NOMO-1 treated with DMSO at 0.1 percent for 48 hours (cell line): ENCODE data around the gene AK2.
A peak's percentile ranks its signal among the peaks of the same experiment; 100 is the strongest.
"Not testable (repeated sequence)": the region's sequence is repeated elsewhere in the genome, so short reads cannot be mapped to it uniquely, and the experiment has no call there.

Source experiments
- DNase-seq: peaks from one replicate; lab custom pipeline; 2025; ENCODE audit not compliant: unreplicated experiment; lab: John Stamatoyannopoulos, UW

AK2 gene

DNA sequence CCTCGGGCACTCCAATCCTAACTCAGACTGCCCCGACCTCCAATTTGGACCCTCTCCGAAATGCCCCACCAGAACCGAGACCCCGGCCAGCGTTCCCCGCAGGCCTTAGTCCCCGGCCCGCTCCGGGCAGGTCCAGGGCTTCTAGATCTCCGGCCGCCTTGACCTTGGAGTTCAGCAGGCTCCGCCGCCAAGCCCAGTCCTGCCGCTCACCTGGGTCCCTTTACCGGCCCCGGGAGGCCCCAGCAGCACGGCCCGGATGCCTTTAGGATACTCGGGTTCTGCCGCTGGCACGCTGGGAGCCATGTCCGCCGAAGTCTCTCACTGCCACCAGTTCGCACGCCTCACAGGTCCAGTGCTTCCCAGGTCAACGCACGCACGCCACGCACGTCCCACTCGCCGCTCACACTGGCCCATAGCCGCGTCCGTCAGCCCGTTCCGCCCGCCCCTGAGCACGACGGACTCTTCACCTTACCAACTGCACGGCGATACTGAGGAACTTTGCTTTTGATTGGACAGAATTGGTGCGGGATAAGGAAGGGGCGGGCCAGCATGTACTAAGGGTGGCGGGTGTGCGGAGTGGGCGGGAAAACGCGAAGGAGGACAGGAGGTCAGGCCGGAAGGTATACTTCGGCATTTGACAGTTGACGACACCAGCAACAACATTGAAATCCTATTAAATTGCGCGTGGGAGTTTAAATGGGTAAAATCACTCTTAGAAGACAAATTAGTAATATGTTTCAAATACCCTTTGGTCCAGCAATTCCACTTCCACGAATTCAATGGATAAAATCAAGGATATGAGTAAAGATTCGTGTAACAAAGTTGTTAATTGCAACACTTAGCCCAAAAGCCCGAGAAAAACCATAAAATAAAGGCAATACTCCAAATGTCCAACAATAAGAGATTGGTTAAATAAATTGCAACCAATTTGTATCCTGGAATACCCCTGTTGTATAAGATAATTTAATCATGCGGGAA lies at the start of gene AK2:
TSS of gene AK2 (minus strand) at position 358 of the 978 bp plus-strand sequence. CDS start at position 303, 55 bp downstream.
- peak; percentile 100 for DNase-seq

DNA sequence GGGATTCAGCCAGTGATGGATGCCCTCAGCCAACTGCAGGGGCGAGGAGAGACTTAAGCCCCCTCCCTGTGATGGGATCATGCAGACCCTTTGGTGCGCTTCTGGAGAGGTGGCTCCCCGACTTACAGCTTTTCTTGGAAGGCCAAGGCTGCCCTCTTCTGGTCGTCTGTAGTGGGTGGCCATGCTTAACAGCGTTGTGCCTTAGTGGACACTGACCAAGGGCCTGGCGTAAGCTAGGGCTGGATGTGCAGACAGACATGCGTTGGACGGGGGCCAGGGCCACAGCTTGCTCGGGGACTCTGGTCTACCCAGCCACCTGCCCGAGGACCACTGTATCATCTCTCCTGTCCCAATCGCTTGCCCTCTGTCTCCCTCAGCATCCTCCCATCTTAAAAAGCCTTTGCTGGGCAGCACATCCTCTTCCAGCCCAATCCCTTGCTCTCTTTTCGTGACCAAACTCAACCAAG lies 49.7 kb upstream of the AK2 start:
- DNase-seq, result peak; percentile 63

DNA sequence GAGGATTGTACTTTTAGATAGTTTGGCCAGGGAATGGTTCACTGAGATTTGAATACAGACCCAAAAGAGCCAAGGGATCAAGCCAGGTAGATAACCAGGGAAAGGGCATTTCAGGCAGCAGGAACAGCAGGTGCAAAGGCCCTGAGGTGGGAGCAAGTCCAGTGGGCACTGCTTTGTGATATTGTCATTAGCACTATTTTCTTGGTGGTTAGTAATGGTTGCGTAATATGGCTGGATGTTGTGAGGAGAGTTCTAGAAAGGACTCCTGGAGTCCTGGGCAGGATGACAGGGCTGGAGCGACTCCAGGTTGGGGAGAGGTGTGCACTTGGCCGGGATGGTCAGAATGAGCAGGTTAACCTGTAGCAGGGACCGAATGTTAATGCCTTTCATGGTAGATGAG lies 48.6 kb upstream of the AK2 start:
- no peak for DNase-seq

DNA sequence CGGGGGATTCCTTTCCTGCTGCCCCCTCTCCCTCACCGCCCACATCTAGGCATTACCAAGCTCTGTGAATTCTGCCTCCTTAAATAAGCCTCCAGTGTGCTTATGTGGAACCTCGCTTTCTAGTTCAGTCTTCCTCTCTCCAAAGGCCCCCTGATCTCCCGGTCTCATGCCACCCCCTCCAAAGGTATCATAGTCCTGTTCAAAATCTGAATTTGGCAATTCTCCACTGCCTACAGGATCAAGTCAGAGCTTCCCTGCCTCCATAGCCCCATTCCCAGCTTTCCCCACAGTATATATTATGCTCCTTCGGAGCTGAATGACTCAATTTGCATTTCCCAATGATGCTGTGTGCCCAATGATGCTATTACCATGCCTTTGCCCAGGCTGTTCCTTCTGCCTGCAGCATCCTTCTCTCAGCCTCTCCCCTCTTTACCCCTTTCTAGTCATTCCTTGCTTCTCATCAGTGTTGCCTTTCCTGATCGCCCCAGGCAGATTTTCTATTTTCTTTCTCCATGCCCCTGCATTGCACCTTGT lies 46.0 kb upstream of the AK2 start:
- DNase-seq, result no peak

DNA sequence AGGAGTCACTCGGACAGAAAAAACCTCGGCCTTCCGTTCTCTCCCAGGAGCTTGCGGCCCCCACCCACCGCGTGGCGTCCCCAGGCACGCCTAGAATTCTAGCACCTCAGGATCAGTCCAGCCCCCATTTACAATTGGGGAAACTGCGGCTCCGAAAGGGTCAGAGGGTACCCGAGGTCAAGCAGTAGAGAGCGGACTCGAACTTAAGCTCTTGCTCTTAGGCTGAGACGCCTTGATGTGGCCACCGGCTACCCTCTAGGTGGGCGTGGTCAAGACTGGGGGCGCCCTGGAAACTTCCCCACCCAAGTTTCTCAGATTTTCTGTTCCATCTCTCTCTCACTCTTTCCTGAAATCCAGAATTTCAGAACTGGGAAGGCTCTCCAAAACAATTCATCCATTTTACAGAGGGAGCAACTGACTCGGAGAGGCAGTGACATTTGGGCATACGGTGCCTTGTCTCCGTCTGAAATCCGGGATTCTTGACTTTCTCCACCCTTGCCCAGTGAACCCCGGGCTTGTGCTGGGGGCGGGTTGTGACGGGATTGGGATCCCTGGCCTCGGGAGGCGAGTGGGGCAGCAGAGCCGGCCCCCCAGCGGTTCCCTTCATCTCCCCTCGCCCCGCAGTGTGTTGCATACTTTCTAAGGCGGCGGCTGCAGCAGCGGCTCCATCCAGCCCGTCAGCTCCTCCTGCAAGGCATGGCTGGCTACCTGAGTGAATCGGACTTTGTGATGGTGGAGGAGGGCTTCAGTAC lies 45.0 kb upstream of the AK2 start:
- no peak for DNase-seq

DNA sequence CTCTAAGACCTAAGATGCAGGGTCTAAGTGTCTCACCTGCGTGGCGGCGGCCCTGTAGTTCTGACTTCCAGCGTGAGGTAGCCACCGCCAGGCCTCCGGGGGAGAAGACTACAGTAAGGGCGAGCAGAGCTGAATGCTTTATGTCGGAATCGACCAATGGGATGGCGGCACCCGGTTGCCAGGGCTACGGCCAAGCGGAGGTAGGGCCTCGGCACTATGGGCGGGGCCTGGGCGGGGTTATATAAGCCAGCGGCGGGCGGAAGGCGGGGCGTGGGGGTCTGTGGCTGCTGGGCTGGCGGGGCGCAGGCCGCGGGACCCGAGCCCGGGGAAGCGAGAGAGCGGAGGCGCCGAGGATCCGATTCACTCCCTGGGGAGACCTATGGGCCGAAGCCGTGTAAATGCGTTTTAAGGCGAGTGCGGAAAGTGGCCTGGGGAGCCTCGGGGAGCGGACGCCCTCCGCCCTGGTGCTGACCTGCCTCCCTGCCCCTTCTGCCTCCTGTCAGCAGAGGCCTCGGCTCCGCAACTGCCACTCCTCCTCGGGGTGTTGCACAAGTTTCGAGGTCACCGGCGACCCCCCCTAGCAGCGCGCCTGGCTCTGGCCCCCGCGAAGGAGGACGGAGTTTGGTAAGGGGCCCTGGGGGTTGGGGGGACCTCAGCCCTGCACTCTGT lies 44.3 kb upstream of the AK2 start, which contains the start of gene AZIN2:
TSS of gene AZIN2 (plus strand) at position 269 of the 669 bp plus-strand sequence. CDS start 1,097 bp downstream, outside the sequence.
- peak; percentile 87 for DNase-seq

DNA sequence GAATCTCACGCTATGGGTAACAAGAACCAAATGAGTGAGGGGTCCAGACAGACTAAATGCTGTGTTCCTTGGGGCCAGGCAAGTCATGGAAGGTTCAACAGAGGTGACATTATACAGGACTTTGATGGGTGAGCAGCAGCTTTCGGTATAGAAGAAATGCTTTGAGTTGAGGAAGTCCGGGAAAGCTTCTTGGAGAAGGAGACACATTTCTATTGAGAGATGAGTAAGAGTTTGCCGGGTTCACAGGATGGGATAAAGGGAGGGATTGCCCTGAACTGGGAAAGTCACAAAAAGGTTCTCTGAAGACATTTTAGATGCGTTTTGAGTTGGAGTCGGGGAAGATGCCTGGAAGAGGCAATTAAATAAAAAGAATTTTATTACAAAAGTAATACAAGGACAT lies 43.7 kb upstream of the AK2 start:
- DNase-seq, result no peak

DNA sequence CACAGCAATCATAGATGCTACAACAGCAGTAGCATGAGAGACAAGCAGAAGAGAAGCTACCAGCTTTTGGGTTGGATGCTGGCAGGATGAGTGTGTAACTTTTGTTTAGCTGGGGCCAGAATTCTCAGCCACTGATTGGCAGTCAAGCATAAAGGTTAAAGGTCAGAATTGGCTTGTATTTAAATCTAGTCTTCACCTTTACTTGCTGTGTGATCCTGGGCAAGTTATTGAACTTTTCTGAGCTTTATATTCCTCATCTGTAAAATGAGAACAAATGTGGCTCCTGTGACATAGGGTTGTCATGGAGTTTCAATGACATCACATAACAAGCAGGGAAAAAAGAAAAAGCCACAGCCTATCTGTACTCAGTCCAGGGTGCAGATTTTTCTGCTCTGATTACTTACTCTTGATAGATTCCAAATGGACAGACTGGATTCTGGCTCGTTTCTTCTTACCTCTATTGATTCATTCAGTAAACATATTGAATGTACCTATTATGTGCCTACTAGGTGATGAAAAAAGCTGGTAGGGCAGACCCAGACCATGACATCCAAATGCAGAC lies 41.4 kb upstream of the AK2 start:
- no peak for DNase-seq

DNA sequence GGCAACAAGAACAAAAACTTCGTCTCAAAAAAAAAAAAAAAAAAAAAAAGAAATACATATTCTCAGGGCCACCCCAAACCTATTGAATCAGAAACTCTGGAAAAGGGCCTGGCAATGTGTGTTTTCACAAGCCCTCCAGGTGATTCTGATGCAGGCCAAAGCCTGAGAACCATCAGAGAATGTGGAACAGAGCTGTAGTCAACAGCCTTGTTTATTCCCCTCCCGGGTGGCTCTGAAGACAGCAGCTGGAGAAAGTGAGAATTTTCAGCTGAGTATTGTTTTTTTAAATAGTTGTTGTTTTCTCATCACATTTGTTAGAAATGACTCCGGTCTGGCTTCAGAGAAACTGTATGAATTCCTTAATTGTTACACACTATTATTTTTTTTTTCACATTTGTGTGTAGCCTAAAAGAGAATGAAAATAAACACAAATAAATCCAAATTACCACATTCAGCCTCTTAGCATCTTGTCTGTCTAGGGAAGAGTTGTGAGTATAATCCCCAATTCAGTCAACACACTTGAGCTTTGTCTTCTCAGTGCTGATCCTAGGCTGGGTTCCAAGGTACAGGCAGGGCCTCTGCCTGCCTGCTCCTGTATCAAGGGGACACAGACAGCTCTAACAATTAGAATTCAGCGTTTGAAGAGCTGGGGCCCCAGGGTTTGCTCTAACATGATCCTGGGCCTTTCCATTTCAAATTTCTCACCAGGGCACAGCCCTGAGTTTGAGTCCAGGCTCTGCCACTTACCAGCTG lies 37.7 kb upstream of the AK2 start:
- DNase-seq, result no peak

DNA sequence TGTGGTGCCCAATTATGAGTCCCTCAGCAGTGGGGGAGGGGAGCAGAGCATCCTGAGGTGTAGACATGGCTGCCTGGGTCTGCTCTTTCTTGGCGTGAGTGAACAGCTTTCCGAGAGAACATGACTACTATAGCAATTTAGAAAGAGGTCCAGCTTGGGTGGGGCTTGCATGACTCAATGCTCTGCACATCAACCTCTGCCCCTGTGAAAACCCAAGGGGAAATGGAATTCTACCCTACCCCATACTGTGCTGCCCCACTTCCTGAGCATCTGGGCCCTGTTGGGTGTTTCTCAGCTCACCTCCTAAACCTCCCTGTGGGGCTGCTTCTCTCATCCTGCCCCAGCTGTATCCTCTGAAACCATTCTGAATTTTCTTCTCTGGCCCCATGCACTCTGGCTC lies 36.0 kb upstream of the AK2 start:
- no peak for DNase-seq

DNA sequence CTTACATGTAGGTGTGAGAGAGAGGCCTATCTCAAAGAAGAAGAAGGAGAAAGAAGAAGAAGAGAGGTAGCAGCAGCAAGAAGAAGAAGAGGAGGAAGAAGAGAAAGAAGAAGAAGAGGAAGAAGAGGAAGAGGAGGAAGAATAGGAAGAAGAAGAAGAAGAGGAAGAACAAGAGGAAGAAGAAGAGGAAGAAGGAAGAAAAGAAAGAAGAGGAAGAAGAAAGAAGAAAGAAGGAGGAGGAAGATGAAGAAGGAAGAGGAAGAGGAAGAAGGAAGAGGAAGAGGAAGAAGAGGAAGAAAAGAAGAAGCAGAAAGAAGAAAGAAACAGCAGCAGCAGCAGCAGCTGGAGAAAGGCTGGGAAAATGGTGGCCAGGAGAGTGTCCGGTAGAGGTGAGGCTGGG lies 33.9 kb upstream of the AK2 start:
- DNase-seq, result no peak

DNA sequence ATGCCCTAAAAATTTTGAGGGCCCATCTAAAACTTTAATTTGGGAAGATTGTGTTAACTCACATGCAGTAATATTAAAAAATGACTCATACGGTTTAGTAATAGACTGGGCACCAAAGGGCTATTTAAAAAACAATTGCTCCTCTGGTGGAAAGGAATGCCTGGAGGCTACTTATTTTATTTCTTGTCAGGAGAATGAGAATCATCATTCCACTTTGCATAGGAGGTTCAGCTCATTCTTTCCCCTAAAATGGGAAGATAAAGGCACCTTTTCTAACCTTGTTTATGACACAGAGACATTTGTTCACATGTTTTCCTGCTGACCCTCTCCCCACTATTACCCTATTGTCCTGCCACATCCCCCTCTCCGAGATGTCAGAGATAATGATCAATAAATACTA lies 31.4 kb upstream of the AK2 start:
- not testable (repeated sequence) for DNase-seq

DNA sequence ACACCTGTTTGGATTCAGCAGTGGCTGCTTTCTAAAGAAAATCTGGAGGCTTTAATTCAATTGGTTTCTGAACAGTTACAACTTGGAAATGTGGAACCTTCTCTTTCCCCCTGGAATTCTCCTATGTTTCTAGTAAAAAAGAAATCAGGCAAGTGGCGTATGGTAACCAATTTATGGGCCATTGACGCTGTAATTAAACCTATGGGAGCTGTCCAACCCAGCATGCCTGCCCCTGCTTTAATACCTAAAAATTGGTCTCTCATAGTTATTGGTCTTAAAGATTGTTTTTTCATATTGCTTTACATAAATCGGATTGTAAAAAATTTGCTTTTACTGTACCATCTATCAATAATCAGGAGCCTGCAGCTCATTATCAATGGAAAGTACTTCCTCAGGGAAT lies 29.8 kb upstream of the AK2 start:
- DNase-seq, result not testable (repeated sequence)

DNA sequence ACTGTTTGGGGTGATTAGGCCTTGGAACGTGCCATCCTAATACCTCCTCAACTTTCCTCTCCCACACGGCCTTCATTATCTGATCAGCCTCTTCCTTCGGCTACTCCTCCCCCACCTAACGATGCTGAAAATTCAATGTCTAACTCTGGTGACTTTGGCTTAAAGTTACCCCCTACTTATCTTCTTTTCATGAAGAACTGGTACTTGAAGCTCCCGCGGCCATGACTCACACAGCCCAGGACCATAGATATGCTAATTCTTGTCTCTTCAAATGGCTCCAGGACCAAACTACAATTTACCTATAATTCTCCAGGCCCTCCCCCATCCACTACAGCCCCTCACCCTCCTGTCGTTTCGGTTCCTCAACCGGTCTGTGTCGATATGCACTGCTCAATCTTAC lies 28.6 kb upstream of the AK2 start:
- no peak for DNase-seq

DNA sequence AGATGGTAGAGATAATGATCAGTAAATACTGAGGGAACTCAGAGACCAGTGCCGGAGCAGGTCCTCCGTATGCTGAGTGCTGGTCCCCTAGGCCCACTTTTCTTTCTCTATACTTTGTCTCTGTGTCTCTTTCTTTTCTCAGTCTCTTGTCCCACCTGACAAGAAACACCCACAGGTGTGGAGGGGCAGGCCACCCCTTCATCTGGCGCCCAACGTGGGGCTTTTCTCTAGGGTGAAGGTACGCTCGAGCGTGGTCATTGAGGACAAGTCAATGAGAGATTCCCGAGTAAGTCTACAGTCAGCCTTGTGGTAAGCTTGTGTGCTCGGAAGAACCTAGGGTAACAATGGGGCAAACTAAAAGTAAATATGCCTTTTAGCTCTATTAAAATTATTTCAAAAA lies 27.6 kb upstream of the AK2 start:
- DNase-seq, result not testable (repeated sequence)

DNA sequence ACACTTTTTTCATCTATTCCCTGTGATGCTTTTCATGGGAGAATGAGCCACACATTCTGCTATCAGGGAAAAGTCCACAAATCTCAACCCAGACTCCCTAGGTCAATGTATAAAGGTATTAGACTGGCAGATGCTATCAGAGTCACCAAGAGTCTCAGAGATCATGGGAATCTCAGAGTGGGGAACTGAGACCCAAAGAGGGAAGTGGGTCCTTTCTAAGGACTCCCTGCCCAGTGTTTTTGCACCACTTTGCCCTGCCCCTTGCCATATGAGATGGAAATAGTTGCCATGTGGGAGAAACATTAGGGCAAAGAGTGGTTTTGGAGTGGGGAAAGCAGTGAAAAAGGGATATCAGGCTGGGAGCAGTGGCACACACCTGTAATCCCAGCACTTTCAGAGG lies 25.2 kb upstream of the AK2 start:
- no peak for DNase-seq

DNA sequence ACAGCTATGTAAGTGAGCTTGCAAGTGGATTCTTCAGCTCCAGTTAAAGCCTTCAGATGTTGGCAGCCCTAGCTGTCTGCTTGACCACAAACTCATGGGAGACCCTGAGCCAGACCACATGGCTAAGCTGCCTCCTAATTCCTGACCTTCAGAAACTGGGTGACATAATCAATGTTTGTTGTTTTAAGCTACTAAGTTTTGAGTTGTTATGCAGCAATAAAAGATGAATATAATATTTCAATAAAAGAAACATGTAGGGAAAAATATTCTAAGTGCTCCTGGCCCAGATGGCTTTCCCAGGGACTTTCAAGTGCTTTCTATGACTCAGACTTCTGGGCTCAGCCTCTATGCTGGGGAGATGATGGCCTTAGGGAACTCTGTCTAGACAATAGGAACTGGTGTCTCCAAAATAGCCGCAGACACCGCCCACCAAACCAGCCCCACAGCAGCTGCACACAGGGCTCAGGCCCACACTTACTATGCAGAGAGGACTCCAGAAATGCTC lies 23.9 kb upstream of the AK2 start:
- DNase-seq, result no peak

DNA sequence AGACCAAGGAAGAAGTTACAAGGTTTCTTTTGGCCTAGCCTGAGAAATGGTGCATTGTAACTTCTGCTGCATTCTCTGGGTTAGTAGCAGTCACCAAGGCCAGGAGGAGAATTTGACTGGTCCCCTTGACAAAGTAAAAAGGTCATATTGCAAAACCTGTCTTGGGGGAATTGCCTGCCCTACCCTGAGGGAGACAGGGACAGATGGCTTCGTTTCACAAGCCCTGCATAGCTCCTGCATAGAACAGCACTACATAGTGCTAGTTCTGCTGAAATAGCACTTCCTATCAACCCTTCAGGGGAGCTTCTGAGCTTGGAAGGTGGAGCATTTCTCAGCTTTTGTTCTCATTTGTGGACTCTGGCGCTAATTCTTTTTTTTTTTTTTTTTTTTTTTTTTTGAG lies 20.4 kb upstream of the AK2 start:
- peak; percentile 57 for DNase-seq

DNA sequence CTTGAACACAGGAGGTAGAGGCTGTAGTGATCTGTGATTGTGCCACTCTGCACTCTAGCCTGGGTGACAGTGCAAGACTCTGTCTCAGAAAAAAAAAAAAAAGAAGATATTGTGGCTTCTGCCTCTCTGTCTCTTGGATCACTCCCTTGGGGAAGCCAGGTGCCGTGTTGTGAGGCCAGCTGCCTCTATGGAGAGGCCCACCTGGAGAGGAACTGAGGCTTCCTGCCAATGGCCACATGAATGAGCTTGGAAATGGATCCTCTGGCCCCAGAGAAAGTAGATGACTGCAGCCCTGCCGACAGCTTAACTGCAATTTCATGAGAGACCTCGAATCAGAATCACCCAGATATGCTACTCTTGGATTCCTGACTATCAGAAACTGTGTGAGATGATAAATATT lies 19.7 kb upstream of the AK2 start:
- DNase-seq, result no peak
